Activated CD8-positive, alpha-beta memory T cell treated with anti-CD3 and anti-CD28 coated beads, Interleukin-2, amount 10 ng/mL, durations not matched to agents 7 days and 5 days (primary cell): ENCODE results near the gene LTA4H. TPM values are rescaled to one million over a fixed set of nuclear protein-coding genes. Genes with fewer than 3 reads are reported as not detected.
"Not testable (repeated sequence)": the region's sequence is repeated elsewhere in the genome, so short reads cannot be mapped to it uniquely, and the experiment has no call there.

Source experiments
- ATAC-seq: fragments of 150-1000 bp; cut with Tn5 transposase; one replicate; pipeline ENCODE4 v1.10.0; 2021; ENCODE audit warnings: moderate library complexity
- CTCF ChIA-PET: fragments of 350-600 bp; sonication (Branson Sonifier 250); formaldehyde crosslinking; loops from one replicate; lab custom pipeline; 2021; ENCODE audit warnings: antibody characterized with exemption; lab: Charles Lee
- DNase-seq: peaks from one replicate; pipeline ENCODE4 v3.0.0-alpha.2; 2020
- H3K27ac Mint-ChIP-seq: one replicate; pipeline ENCODE4 v1.8.0; 2021; ENCODE audit warnings: mild to moderate bottlenecking, mixed read lengths
- H3K27me3 Mint-ChIP-seq: one replicate; pipeline ENCODE4 v1.8.0; 2021; ENCODE audit warnings: mixed read lengths
- H3K36me3 Mint-ChIP-seq: one replicate; pipeline ENCODE4 v1.8.0; 2021; ENCODE audit warnings: mild to moderate bottlenecking, mixed read lengths
- H3K4me1 Mint-ChIP-seq: one replicate; pipeline ENCODE4 v1.8.0; 2021; ENCODE audit warnings: mixed read lengths
- H3K4me3 Mint-ChIP-seq: one replicate; pipeline ENCODE4 v1.8.0; 2021; ENCODE audit warnings: mild to moderate bottlenecking, moderate library complexity, mixed read lengths
- H3K9me3 Mint-ChIP-seq: one replicate; pipeline ENCODE4 v1.8.0; 2022; ENCODE audit warnings: low read depth, mixed read lengths
- total RNA-seq, 2 experiments: library from RNA; stranded (reverse); gene quantifications; one replicate each; pipeline ENCODE4 v1.2.3, GENCODE V29; 2021

Gene LTA4H
- total RNA-seq, 2 experiments from 2014 or later: 42.4 to 52.9 TPM

DNA sequence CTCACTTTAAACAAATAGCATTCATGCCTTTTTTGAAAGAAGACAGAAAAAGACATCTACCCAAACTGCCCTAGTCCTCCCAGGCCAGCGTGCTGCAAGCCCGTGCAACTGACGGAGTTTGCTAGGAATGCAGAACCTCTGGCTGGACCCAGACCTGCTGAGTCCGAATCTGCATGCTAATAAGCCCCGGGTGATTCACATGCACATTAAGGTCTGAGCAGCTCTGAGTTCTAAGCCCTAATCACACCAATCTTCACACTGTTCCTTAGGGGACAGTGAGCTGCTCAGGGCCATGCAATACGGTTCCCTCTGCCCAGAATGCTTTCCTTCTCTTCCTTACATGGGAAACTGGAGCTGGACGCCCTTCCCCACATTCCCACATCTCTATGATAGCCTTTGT, 64.5 kb downstream of the LTA4H start:
- Mint-ChIP-seq H3K36me3 (no peaks in the 10 kb centered on the region), H3K4me1 (no peaks in the 10 kb centered on the region), H3K27me3 (no peaks in the 10 kb centered on the region), H3K4me3 (no peak overlapping the region), H3K27ac (no peak overlapping the region), H3K9me3 (no peaks in the 10 kb centered on the region)
- ATAC-seq: no peak
- CTCF ChIA-PET: interaction anchor here (1.1 kb wide), 1 partner anchor 53 kb away, joined by 3 read pairs; no protein-coding TSS in a partner anchor
- DNase-seq: no peak

DNA sequence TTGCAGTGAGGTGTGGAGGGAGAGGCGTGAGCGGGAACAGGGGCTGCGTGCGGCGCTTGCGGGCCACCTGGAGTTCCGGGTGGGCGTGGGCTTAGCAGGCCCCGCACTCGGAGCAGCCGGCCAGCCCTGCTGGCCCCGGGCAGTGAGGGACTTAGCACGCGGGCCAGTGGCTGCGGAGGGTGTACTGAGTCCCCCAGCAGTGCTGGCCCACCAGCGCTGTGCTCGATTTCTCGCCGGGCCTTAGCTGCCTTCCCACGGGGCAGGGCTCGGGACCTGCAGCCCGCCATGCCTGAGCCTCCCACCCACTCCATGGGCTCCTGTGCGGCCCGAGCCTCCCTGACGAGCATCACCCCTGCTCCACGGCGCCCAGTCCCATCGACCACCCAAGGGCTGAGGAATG, 66.3 kb downstream of the LTA4H start:
- DNase-seq, H3K4me1 Mint-ChIP-seq, H3K27ac Mint-ChIP-seq, CTCF ChIA-PET, H3K4me3 Mint-ChIP-seq, ATAC-seq, H3K36me3 Mint-ChIP-seq, H3K9me3 Mint-ChIP-seq, H3K27me3 Mint-ChIP-seq: not testable (repeated sequence)

DNA sequence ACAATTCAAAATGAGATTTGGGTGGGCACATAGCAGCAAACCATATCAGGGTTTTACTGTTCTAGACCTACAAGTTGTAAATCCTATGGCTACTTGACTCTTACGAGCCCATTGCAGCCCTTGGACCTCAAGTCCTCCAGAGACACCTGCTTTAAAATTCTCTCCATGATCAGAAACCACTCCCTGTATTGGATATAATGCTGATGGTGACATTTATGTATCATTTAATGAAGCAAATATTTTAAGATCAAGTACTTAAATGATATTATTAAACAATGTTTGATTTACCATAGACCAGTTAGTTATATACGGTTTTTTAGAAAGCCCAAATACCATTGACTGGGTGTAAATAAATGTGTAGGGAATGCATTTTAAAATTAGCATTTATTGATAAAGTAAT, 68.1 kb downstream of the LTA4H start:
- Mint-ChIP-seq H3K27ac (no peak overlapping the region), H3K9me3 (no peaks in the 10 kb centered on the region), H3K4me3 (no peak overlapping the region), H3K4me1 (no peaks in the 10 kb centered on the region), H3K27me3 (no peaks in the 10 kb centered on the region), H3K36me3 (no peaks in the 10 kb centered on the region)
- CTCF ChIA-PET: no interaction called here
- ATAC-seq (no peak), DNase-seq (no peak)

DNA sequence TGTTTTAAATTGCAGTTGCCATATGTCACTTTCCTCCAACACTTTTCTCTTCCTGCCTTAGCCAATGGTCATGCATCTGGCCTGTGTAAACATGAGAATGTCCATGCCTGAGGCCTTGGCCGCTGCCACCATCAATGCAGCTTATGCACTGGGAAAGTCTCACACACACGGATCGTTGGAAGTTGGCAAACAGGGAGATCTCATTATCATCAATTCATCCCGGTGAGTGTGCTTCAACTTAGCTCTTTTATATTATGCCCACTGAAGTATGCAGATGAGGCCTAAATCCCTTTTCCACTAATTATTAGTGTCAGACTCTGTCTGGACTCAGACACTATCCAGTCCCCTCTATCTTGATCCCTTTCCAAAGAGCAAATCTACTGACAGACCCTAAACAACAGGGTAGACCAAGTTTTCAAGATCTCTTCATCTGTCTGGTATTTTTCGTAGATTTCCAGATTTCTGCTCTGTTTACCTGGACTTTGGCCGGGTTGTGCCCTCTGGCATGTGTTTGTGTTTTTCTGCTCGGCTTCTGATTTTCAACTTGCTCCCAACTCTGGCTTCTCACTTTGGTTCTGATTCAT, 69.0 kb downstream of the LTA4H start:
- Mint-ChIP-seq H3K27me3 (no peaks in the 10 kb centered on the region), H3K4me1 (no peaks in the 10 kb centered on the region), H3K4me3 (no peak overlapping the region), H3K27ac (no peak overlapping the region), H3K9me3 (no peaks in the 10 kb centered on the region), H3K36me3 (no peaks in the 10 kb centered on the region)
- CTCF ChIA-PET: interaction anchor here (1.0 to 1.8 kb wide), 2 partner anchors 48 to 54 kb away, joined by 3 to 7 read pairs; no protein-coding TSS in a partner anchor
- no peak for DNase-seq
- ATAC-seq: no peak

DNA sequence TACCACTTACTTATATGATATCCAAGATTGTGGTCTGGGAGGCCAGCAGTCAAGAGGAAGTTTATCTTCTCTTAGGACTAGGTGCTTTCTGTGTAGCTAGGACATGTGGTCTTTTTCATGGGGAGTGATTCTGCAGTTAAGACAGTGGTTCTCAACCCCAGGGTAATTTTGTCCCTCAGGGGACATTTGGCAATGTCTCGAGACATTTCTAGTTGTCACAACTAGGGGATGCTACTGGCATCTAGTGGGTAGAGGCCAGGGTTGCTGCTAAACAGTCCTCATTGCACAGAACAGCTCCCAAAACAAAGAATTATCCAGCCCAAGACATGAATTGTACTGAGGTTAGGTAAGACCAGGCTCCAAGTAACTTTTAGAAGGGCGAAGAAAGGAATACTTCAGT, 72.3 kb downstream of the LTA4H start:
- CTCF ChIA-PET: interaction anchor here (1.5 kb wide), 1 partner anchor 21 kb away, joined by 4 read pairs; the partner anchor contains the start of gene CCDC38
- Mint-ChIP-seq H3K36me3 (no peaks in the 10 kb centered on the region), H3K4me1 (no peaks in the 10 kb centered on the region), H3K9me3 (no peaks in the 10 kb centered on the region), H3K27me3 (no peaks in the 10 kb centered on the region), H3K27ac (no peak overlapping the region), H3K4me3 (no peak overlapping the region)
- ATAC-seq (no peak), DNase-seq (no peak)

DNA sequence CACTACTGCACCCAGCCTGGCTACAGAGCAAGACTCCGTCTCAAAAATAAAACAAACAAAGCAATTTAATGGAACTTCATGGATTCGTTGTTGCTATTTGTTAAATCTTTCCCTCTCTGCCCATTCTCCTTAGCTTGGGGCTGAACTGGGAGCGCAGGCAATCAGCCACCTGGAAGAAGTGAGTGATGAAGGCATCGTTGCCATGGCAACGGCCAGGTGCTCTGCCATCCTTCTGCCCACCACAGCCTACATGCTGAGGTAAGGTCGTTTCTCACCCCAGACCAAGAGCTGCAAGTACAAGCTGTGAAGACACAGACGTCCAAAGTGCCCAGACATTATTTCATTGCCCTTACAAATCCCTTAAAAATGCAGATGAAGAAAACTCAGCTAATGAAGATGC, 73.2 kb downstream of the LTA4H start:
- H3K36me3 Mint-ChIP-seq: no peaks in the 10 kb centered on the region
- ATAC-seq (no peak), DNase-seq (no peak)
- no peaks in the 10 kb centered on the region for H3K9me3 Mint-ChIP-seq
- H3K4me1 Mint-ChIP-seq: no peaks in the 10 kb centered on the region
- H3K4me3 Mint-ChIP-seq: no peak overlapping the region
- CTCF ChIA-PET: interaction anchor here (1.5 kb wide), 1 partner anchor 21 kb away, joined by 4 read pairs; the partner anchor contains the start of gene CCDC38
- no peaks in the 10 kb centered on the region for H3K27me3 Mint-ChIP-seq
- H3K27ac Mint-ChIP-seq: no peak overlapping the region

DNA sequence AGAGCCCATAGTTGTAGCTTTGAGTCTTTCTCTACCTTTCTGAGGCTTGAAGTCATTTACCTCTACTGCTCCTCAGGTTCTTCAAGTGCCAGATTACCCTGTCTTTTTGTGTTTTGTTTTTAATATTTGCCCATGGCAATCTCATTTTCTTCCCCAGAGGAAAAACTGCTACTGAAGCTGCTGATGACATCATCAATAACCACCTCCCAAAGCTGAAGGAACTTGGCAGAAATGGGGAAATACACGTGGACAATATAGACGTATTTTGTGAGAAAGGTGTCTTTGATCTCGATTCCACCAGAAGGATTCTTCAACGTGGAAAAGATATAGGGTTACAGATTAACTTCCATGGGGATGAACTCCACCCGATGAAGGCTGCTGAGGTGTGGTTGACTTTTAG, 75.1 kb downstream of the LTA4H start:
- ATAC-seq (no peak), DNase-seq (no peak)
- Mint-ChIP-seq H3K36me3 (no peaks in the 10 kb centered on the region), H3K4me1 (no peaks in the 10 kb centered on the region), H3K27ac (no peak overlapping the region), H3K9me3 (no peaks in the 10 kb centered on the region), H3K4me3 (no peak overlapping the region), H3K27me3 (no peaks in the 10 kb centered on the region)
- CTCF ChIA-PET: interaction anchor here (1.8 to 2.1 kb wide), 2 partner anchors 38 to 42 kb away, joined by 5 to 12 read pairs; no protein-coding TSS in a partner anchor

DNA sequence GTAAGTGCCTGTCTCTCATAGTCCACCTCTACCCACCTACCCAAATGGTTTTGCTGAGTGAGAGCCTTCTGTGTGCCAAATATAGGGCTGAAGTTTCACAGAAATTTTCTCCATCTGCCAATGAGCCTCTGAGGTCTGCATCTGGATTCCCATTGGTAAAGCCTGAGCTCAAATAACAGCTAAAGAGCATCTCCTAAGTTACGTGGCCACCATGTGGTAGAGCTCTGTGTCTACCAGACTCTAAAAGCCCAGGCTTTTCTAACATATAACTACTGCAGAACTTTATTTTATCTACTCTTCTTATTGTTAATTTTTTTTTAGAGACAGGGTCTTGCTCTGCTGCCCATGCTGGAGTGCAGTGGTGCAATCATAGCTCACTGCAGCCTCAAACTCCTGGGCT, 76.3 kb downstream of the LTA4H start:
- no peaks in the 10 kb centered on the region for H3K4me1 Mint-ChIP-seq
- H3K9me3 Mint-ChIP-seq: no peaks in the 10 kb centered on the region
- no peak overlapping the region for H3K4me3 Mint-ChIP-seq
- CTCF ChIA-PET: interaction anchor here (1.7 to 2.6 kb wide), 4 partner anchors 14 to 41 kb away, joined by 5 to 12 read pairs (median 8); partner anchors contain the start of genes AMDHD1 and CCDC38
- DNase-seq (no peak), ATAC-seq (no peak)
- no peaks in the 10 kb centered on the region for H3K27me3 Mint-ChIP-seq
- no peaks in the 10 kb centered on the region for H3K36me3 Mint-ChIP-seq
- H3K27ac Mint-ChIP-seq: no peak overlapping the region

DNA sequence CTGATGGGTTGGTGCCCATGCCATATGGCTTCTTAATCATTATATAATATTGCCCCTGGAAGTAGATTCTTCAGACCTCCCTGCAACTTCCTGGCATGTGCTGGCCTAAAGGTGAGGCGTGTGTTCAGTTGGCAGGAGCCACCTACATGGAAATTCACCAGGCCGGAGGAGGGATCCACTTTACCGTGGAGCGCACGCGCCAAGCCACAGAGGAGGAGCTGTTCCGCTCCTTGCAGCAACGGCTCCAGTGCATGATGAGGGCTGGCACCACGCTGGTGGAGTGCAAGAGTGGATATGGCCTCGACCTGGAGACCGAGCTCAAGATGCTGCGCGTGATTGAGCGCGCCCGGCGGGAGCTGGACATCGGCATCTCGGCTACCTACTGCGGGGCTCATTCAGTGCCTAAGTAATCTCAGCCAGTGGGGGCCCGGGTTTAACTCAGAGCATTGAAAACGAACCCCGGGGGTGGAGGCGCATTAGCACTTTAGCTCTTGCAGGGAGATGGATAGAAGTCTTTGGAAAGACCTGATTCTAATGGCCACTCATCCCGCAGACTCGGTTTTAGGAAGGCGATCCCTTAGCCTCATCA, 78.7 kb downstream of the LTA4H start:
- H3K9me3 Mint-ChIP-seq: no peaks in the 10 kb centered on the region
- CTCF ChIA-PET: interaction anchor here (0.7 to 2.6 kb wide), 3 partner anchors 14 to 43 kb away, joined by 3 to 10 read pairs (median 4); partner anchors contain the start of genes AMDHD1 and CCDC38
- no peak overlapping the region for H3K4me3 Mint-ChIP-seq

DNA sequence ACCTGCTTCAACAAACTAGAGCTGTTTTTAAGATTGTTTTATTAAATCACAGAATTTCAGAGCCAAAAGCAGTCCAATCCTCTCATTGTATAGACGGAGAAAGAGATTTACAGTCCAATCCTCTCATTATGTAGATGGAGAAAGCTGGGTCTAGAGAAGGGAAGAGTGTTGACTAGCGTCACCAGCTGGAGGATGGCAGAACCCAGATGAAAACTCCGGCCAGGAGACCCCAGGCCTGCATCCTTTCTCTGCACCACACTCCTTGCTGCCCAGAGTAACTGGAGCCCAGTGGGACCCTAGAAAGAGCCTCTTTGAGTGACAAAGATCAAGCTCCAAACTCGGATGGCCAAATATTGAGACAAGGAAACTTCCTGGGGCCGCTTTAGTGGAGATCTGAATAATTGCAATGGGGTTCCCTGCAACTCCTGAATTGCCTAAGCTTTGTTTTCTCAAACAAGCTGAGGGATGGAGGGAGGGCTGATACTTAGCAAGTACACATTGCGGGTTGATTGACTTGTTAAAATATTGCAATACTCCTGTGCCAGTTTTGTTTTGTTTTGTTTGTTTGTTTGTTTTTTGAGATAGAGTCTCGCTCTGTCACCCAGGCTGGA, 79.7 kb downstream of the LTA4H start:
- H3K9me3 Mint-ChIP-seq: no peaks in the 10 kb centered on the region
- H3K4me1 Mint-ChIP-seq: no peaks in the 10 kb centered on the region
- no peak overlapping the region for H3K27ac Mint-ChIP-seq
- DNase-seq: no peak
- H3K36me3 Mint-ChIP-seq: no peaks in the 10 kb centered on the region
- CTCF ChIA-PET: no interaction called here
- H3K4me3 Mint-ChIP-seq: no peak overlapping the region
- ATAC-seq: no peak
- peaks cover 12% of the 10 kb centered on the region for H3K27me3 Mint-ChIP-seq

More for the DNA sequence above, 78.7 kb downstream of the LTA4H start:
- DNase-seq (no peak), ATAC-seq (no peak)
- H3K4me1 Mint-ChIP-seq: no peaks in the 10 kb centered on the region
- no peaks in the 10 kb centered on the region for H3K36me3 Mint-ChIP-seq
- H3K27ac Mint-ChIP-seq: no peak overlapping the region
- peaks cover 4% of the 10 kb centered on the region for H3K27me3 Mint-ChIP-seq

DNA sequence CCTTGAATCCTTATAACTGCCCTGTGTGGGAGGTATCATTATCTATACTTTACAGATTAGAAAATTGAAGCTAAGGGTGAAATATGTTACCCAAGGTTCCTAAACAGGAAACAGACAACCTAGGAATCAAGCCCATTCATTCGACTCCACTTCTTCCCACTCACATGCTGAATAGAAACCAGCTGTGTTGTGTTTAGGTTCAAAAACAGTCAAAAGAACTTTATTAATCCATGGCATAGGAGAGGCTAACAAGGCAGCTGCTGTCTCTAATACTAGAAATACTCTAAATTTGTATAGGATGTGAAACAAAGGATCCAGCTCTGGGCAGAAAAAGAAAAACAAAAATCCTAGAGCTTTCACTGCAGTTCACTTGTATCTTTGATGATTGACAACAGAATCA, 82.4 kb downstream of the LTA4H start:
- ATAC-seq (no peak), DNase-seq (no peak)
- no peaks in the 10 kb centered on the region for H3K36me3 Mint-ChIP-seq
- no peak overlapping the region for H3K4me3 Mint-ChIP-seq
- CTCF ChIA-PET: no interaction called here
- no peaks in the 10 kb centered on the region for H3K4me1 Mint-ChIP-seq
- peaks cover 17% of the 10 kb centered on the region for H3K27me3 Mint-ChIP-seq
- H3K9me3 Mint-ChIP-seq: no peaks in the 10 kb centered on the region
- H3K27ac Mint-ChIP-seq: no peak overlapping the region

DNA sequence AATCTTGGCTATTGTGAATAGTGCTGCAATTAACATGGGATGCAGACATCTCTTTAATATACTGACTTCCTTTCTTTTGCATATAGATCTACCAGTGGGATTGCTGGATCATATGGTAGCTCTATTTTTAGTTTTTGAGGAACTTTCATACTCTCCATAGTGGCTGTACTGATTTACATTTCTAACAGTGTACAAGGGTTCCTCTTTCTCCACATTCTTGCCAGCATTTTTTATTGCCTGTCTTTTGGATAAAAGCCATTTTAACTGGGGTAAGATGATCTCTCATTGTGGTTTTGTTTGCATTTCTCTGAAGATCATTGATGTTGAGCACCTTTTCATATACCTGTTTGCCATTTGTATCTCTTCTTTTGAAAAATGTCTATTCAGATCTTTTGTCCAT, 83.9 kb downstream of the LTA4H start:
- CTCF ChIA-PET: no interaction called here

More for the DNA sequence above, 83.9 kb downstream of the LTA4H start:
- peaks cover 17% of the 10 kb centered on the region for H3K27me3 Mint-ChIP-seq
- no peaks in the 10 kb centered on the region for H3K9me3 Mint-ChIP-seq
- no peak overlapping the region for H3K4me3 Mint-ChIP-seq
- DNase-seq: no peak
- no peaks in the 10 kb centered on the region for H3K36me3 Mint-ChIP-seq
- no peak overlapping the region for H3K27ac Mint-ChIP-seq
- no peaks in the 10 kb centered on the region for H3K4me1 Mint-ChIP-seq
- ATAC-seq: no peak
